HG02981 (cell line): ENCODE data around the gene ATP6AP1.

Experiments used
- ATAC-seq: cut with Tn5 transposase; IDR thresholded peaks from one replicate; pipeline ENCODE4 v1.9.1; 2021; ENCODE audit warnings: mild to moderate bottlenecking, moderate library complexity; ENCODE audit not compliant: unreplicated experiment

ATP6AP1 gene

GRCh38 chrX:154445776-154446175 is 17.3 kb downstream of the ATP6AP1 start:
- no peak for ATAC-seq

- ATAC-seq = no peak
Measured at GRCh38 chrX:154446430-154446829, 18.0 kb downstream of the ATP6AP1 start.

GRCh38 chrX:154448484-154448883 is 20.0 kb downstream of the ATP6AP1 start:
- no peak for ATAC-seq

- ATAC-seq = no peak
Measured at GRCh38 chrX:154449618-154450017, 21.1 kb downstream of the ATP6AP1 start.

GRCh38 chrX:154450312-154450711 is 21.8 kb downstream of the ATP6AP1 start:
- no peak for ATAC-seq

- no peak for ATAC-seq
Measured at GRCh38 chrX:154452823-154453222, 24.3 kb downstream of the ATP6AP1 start.

- peak; percentile 54 for ATAC-seq
Measured at GRCh38 chrX:154457491-154458115, 29.1 kb downstream of the ATP6AP1 start.

GRCh38 chrX:154458116-154458953 is 29.9 kb downstream of the ATP6AP1 start, which contains the start of gene PLXNA3:
Gene PLXNA3 (plus strand): TSS chrX:154458281. CDS start chrX:154460184, 1,903 bp downstream.
- ATAC-seq = peak; percentile 56

- ATAC-seq = no peak
Measured at GRCh38 chrX:154458954-154459778, 30.7 kb downstream of the ATP6AP1 start.

GRCh38 chrX:154459832-154460231 is 31.4 kb downstream of the ATP6AP1 start:
- no peak for ATAC-seq

- no peak for ATAC-seq
Measured at GRCh38 chrX:154460326-154460725, 31.8 kb downstream of the ATP6AP1 start.

GRCh38 chrX:154462396-154462795 is 33.9 kb downstream of the ATP6AP1 start:
- no peak for ATAC-seq

- no peak for ATAC-seq
Measured at GRCh38 chrX:154463611-154464220, 35.2 kb downstream of the ATP6AP1 start.

- no peak for ATAC-seq
Measured at GRCh38 chrX:154464806-154465365, 36.4 kb downstream of the ATP6AP1 start.

GRCh38 chrX:154465601-154466000 is 37.1 kb downstream of the ATP6AP1 start:
- no peak for ATAC-seq

GRCh38 chrX:154466036-154466435 is 37.6 kb downstream of the ATP6AP1 start:
- ATAC-seq = no peak

- no peak for ATAC-seq
Measured at GRCh38 chrX:154466907-154467306, 38.4 kb downstream of the ATP6AP1 start.

GRCh38 chrX:154467556-154467955 is 39.1 kb downstream of the ATP6AP1 start:
- ATAC-seq = no peak

- no peak for ATAC-seq
Measured at GRCh38 chrX:154468217-154468616, 39.7 kb downstream of the ATP6AP1 start.

- no peak for ATAC-seq
Measured at GRCh38 chrX:154469114-154469513, 40.6 kb downstream of the ATP6AP1 start.

GRCh38 chrX:154469880-154470279 is 41.4 kb downstream of the ATP6AP1 start:
- no peak for ATAC-seq
